HG02759 (cell line): Measurements from ENCODE around the gene RGS3.

Experiments used
- ATAC-seq: cut with Tn5 transposase; IDR thresholded peaks from one replicate; pipeline ENCODE4 v1.9.1; 2021; ENCODE audit warnings: mild to moderate bottlenecking, moderate library complexity; ENCODE audit not compliant: unreplicated experiment

The RGS3 gene

DNA sequence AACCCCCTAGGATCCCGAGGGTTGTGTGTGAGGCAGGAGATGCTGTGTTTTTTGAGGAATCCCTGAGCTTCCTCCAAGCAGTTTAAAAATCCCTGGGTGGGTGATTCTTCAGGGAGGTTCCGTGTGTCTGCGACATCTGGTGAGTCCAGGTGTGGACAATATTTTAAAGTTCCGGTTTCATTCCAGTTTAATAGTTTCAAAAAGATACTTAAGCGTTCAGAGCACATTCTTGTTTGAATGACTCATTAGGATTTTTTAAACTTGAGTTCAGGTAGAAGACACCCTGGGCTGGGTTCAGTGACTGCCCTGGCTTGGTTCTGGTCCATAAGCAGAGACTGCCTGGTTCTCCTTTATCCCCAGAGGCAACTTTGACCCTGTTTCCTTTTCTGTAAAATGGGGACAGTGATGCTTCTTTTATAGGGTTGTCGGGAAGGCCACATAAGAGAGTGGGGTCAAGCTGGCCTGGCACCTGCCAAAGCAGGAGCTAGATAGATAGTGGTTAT lies 119.2 kb downstream of the RGS3 start:
- ATAC-seq: no peak

DNA sequence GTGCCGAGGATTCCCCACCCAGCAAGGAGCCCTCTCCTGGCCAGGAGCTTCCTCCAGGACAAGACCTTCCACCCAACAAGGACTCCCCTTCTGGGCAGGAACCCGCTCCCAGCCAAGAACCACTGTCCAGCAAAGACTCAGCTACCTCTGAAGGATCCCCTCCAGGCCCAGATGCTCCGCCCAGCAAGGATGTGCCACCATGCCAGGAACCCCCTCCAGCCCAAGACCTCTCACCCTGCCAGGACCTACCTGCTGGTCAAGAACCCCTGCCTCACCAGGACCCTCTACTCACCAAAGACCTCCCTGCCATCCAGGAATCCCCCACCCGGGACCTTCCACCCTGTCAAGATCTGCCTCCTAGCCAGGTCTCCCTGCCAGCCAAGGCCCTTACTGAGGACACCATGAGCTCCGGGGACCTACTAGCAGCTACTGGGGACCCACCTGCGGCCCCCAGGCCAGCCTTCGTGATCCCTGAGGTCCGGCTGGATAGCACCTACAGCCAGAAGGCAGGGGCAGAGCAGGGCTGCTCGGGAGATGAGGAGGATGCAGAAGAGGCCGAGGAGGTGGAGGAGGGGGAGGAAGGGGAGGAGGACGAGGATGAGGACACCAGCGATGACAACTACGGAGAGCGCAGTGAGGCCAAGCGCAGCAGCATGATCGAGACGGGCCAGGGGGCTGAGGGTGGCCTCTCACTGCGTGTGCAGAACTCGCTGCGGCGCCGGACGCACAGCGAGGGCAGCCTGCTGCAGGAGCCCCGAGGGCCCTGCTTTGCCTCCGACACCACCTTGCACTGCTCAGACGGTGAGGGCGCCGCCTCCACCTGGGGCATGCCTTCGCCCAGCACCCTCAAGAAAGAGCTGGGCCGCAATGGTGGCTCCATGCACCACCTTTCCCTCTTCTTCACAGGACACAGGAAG lies 120.2 kb downstream of the RGS3 start:
- no peak for ATAC-seq

DNA sequence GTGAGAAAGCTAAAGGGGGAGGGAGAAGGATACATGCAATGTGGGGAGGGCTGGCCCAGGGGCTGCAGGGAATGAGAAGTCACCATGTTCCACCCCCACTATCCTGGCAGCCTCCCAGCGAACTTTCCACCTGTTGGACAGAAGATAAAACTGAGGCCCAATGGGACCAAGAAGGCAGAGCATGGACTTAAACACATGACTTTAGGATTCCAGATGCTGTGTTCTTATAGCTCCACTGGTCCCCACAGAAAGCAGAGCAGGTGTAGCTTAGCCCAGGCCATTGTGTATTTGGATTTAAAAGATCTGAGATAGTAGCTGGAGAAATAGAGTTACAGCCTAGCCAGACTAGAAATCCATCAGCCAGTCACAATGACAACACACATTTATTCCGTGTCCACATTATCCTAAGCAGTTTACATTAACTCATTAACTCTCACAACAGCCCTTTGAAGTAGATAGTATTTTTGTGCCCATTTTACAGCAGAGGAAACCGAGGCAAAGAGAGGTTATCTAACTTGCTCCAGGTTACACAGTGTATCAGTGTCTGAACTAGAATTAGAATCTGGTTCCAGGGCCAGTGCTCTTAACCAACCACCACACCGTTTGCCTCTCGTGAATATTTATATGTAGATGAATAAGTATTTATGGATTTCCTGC lies 121.0 kb downstream of the RGS3 start:
- ATAC-seq: no peak

DNA sequence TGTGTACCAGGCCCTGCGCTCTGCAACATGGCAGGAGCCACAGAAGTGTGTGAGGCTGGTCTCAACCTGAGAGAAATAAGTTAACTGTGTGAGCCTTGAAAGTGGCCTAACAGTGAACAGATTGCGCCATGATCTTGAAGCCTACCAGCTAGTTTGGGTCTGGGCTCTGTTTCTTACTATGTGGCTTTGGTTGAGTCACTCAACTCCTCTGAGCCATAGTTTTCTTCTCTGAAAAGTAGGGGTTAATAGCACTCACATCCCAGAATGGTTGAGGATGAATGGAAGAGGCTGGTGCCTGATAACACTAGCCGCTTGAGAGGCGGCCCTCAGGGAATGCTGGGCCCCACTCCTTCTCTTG lies 121.5 kb downstream of the RGS3 start:
- no peak for ATAC-seq

DNA sequence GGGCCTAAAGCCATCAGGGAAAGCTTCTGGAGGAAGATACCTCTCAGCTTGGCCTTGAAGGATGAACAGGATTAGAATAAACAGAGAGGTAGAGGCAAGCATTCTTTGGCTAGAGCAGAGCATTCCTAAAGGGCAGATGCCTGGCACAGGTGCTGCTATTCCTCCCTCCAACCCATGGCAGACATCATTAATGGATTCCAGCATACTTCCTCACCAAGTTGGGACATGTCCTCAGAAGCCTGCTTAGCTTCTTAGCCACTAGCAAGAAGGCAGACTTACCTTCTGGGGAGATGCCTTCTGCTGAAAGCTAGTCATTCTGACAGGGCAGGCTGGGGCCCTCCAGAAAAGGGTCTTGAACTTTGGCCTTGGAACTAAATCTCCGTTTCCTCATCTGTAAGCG lies 122.0 kb downstream of the RGS3 start:
- no peak for ATAC-seq

DNA sequence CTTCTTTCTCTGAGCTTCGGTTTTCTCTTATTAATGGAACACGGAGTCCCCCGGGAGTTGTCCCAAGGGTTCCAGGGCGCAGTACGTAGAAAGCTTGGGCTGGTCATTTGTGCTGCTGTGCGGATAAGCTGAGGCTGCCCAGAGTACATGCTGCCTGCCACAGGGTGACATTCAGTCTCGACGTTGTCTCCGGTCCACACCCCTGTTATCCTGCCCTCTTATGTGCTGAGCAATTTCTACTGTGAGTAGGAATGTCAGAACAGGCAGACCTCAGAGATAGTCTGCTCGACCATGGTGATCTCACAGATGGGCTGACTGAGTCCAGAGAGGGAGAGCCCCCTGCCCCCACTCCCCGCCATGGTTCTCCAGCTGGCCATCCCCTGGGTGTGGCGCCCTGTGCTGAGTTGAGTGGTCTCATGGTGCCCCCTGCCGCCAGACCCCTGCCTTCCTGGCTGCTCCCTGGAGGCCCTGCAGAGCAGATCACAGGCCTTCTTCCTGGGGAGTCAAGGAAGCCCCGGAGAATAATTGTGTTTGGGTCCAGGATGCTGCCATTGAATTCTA lies 124.0 kb downstream of the RGS3 start:
- ATAC-seq: no peak

DNA sequence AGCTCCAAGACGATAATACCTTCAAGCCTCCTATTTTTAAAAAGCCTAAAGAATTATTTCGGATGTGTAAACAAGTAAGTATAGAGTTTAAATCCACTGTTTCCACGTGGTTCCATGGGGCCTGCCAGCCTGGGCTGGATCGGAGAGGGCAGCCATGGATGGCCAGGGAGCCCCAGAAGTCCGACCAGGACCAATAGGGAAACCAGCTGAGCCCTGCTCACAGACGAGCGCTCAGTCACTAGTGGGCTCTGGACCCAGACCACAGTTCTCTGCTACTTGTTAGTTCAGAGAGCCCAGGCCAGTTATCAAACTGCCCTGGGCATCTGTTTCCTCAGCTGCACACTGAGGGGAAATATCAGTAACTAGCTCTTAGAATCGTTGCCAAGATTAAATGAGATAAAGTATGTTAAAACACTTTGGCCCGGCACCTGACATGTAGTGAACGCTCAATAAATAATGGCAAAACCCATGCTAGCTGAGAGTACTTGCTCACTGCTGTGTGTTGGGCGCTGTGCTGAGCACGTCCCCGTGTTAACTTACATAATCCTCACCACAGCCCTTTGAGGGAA lies 124.8 kb downstream of the RGS3 start:
- no peak for ATAC-seq

DNA sequence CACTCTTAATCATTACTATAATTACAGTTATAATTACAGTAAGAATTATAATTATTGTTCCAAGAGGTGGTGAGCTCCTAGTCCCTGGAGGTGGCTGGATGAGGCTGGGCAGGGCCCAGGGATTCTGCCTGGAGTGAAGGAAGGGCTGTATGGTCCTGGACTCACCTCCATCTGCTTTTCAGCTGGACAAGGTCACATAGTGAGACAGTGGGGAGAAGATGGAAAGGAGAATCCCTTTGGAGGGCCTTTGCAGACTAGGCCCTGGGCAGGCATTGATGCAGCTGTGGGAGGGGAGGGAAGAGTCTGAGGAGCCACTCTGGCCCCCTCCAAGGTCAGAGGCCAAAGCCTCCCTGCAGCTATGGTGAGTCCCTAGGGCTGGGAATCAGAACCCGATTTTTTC lies 125.4 kb downstream of the RGS3 start:
- no peak for ATAC-seq

DNA sequence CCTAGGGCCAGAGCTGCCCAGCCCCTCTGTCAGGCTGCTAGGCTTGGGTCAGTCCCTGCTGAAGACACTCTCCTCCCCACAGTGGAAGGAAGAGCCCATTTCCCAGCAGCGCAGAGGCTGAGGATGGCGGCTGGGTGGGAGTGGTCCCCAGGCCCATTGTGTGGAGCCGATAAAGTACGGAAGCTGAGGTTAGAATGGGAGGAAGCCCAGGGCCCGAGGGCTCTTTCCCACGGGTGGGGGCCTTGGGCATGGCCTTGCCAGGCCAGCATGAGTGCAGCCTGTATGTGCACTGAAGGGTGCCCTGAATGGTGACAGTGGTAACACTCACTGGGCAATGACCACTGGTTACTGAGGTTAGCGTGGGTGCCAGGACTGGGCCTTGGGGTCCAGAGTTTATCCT lies 125.9 kb downstream of the RGS3 start:
- ATAC-seq: no peak

DNA sequence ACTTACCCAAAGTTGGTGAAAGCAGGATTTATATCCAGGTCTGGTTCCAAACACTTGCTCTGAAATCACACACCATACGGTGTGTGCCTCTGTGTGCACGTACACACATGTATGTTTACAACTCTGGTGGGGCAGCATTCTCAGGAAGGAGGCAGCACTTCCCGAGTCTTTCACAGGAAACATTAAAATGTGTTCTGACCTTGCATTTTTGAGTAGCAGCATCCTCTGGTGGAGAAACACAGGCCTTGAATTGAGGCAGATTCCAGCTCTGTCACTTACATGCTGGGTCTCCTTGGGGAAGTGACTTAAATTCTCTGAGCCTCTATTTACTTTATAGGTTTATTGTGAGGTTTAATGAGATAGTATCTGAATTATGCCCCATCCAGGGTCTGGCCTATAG lies 126.4 kb downstream of the RGS3 start:
- no peak for ATAC-seq

DNA sequence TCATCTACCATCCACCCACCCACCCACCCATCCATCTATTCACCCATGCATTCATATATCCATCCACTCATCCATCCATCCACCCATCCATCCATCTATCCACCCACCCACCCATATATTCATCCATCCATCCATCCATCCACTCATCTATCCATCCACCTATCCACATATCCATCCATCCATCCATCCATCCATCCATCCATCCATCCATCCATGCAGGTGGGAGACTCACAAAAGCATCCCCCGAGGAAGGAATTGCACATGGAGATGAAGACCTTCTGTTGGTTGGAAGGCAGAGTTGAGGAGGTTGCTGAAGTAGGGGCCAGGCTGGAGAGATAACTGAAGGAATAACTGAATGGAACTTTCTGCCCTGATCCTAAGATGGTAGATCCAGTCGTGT lies 126.9 kb downstream of the RGS3 start:
- ATAC-seq: no peak

DNA sequence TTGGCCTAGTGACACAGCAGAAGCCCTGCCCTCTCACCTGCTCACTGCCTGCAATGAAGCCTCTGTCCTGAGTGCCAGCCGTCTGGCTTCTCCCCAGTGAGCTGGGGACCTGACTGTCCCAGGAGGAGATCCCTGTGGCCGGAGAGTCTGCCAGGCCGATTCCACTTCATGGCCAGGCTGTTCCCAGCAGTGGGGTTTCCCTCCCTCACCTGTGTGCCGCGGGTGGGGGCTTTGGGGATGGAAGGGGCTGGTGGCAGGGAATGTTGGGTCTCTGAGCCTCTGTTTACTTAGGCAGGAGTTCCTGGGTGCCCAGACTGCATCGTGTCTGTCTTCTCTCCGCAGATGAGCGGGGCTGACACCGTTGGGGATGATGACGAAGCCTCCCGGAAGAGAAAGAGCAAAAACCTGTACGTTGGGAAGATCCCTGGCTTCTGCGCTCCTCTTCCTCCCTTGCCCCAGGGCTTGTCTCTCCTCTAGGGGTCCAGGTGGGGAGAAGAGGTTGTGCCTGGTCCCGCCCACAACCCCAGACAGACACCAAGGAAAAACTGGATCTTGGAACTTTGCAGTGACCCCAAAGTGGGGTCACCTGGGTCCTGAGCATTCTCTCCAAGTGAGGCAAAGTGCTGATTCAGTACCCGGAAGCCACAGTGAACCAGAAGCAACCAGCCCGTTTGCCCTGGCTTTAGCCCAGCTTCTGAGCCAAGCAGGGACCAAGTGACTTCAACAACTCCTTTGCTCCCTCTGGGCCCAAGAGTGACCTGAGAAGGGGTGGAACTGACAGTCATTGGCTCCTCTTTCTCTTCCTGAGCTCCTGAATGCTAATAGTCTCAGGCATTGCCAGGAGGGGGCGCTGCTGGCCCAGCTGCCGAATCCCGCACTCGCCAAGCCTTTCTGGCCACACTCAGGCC lies 127.7 kb downstream of the RGS3 start:
- ATAC-seq: no peak

DNA sequence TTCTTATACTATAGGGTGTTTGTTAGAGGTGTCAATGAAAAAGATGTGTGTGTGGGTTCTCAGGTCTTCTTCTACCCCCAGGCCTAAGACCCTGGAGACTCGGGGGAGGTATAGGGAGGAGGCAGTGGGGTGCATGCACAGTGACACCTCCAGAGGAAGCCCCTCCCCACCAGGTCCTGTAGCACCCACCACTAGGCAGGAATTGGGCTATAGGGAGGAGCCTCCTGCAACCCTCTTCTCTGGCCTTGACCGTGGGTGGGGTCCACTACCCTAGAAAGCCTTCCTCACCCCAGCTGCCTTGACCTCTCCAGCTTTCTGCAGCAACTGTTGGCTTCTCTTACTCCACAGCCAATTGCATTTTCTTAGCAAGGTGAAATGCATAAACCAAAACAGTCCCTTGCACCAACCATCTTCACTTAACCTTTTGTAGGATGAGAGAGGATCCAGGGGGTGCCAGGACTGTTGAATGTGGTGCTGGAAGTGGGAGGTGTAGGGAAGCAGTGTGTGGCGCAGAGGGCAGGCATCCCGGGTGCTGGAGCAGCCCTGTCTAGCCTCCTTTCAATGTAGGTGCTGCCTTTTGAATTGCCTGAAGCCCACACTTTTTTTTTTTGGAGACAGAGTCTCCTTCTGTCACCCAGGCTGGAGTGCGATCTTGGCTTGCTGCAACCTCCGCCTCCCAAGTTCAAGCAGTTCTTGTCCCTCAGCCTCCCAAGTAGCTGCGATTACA lies 128.5 kb downstream of the RGS3 start:
- no peak for ATAC-seq

DNA sequence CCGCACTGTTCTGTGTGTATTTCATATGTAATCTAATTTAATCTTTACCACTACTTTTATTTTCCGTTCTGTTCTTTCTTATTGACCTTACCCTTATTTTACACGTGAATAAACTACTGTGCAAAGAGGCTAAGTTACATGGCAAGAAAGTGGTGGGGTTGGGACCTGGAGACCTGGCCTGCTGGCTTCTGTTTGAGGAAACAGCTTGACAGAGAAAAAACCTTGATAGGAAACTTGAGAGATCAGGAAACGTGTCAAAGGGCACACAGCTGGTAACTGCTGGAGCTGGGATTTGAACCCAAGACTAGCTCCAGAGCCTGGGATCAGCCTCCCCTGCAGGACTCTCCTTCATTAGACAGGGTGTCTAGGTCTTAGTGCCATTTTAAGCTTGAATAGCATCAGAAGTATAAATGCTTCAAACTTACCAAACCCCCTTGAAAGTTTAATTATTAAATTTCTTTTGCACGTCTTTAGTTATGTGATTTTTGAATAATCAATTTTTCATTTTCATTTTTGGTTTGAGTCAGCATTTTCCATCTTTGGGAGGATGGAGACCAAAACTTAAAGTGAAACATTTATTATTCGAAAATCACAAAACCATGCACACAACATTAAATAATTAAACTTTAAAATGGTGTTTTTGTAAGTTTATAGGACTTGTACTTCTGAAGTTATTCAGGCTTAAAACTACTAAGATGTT lies 129.5 kb downstream of the RGS3 start:
- no peak for ATAC-seq

DNA sequence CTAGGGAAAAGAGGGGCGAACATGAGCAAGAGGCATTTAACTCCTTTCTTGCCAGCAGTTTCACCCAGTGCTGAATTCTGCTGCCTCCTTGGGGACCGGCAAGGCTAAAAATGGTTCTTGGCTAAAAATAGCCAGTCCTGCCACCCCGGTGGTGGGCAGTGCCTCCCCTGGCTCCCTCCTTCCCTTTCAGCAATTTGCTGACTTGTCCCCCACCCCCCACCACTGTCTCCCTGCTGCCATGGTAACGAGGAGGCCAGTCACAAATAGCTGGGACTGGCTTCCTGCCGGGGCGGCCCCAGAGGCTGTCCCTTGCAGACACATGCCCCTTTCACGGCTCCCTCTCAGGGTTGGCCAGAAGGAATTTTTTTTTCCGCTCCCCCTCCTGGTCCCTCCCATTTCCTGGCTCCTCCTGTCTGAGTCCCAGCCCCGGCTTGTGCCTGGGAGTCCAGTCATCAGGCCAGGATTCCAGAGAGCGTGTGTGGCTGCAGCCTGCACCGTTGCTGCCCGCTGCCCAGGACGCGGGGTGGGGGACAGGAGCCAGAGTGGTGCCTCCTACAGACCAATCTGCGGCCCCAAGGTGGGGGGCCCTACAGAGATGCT lies 130.3 kb downstream of the RGS3 start:
- ATAC-seq: peak; percentile 74

DNA sequence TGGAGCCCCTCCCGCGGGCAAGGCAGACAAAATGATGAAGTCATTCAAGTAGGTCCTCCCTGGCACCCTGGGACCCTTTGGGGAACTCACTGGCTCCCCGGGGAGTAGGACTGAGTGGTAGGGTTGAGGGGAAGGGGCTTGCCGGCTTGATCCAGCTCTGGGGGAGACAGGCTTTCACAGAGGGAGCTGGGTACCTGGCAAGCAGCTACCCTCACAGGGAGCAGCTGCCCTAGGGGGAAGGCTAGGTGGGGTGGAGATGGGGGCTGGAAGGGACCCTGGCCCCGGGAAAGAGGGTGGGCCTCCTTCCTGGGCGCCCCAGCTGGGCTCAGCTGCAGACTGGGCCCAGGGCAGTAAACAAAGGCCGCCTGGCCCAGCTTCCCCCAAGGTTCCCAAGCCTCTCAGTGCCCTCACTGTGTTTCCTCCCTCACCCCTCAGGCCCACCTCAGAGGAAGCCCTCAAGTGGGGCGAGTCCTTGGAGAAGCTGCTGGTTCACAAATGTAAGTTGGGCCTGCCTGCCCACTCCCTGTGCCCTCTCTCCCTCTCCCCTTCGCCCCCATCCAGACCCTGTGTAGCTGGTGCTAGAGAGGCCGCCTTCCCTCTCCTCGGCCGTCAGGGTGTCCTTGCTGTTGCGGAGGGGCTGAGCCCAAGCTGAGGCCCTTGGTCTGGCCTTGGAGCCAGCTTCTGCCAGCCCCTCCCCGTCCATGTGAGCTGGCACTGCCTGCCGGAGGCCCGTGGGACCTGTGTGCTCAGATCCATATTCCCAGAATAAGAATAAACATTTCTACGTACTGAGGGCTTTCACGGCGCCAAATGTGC lies 131.2 kb downstream of the RGS3 start:
- ATAC-seq: no peak

DNA sequence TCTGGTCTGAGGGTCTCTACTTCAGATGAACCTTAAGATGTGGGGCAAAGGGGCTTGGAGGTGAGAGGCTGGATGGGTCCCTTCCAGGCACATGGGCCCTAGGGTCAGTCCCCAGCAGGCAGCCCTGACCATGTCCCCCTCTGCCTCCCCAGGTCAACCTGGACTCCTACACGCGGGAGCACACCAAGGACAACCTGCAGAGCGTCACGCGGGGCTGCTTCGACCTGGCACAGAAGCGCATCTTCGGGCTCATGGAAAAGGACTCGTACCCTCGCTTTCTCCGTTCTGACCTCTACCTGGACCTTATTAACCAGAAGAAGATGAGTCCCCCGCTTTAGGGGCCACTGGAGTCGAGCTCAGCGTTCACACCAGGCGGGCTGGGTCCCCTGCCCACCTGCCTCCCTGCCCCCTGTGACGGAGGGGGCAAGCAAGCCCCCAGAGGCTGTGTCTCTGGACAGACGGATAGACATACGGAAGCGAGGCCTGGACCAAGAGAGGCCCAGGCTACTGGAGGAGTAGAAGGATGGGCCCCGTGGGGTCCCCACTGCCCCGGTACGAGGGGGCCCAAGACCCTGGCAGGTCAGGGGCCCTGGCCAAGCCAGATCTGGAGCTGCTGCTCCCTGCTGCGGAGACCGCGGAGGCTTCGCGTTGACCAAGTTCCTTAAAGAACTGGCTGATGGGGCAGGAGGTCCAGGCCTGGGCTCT lies 133.2 kb downstream of the RGS3 start:
- ATAC-seq: no peak
